Body of pancreas (tissue), 4 donors: Measurements from ENCODE around the gene TSPAN6. TPM values are rescaled to one million over a fixed set of nuclear protein-coding genes. Genes with fewer than 3 reads are reported as not detected.

Source experiments
- ATAC-seq: fragments of 150-250 bp; one replicate; pipeline ENCODE4 v1.9.1; 2016
- DNase-seq, 4 donors: peaks; one replicate each; pipeline ENCODE4 v3.0.0-alpha.2; 2019
- H3K27ac ChIP-seq, 4 donors: fragments of 200-600 bp; sonication (generic); 1 replicate in 3 of 4; 2 replicates in 1 of 4; pipeline versions ENCODE4 v1.5.1 to v1.6.1; 2016 to 2019; ENCODE audit warnings: mild to moderate bottlenecking in 1 of 4, mixed read lengths in 1 of 4, moderate library complexity in 1 of 4
- H3K27me3 ChIP-seq, 2 donors: fragments of 200-600 bp; sonication (generic); one replicate each; pipeline ENCODE4 v1.6.0; 2016; ENCODE audit warnings: mild to moderate bottlenecking in 1 of 2
- H3K36me3 ChIP-seq, 2 donors: fragments of 200-600 bp; sonication (generic); replicated peaks in 1 of 2; 2 replicates each; pipeline ENCODE4 v1.5.1; 2016; ENCODE audit warnings: low read depth in 2 of 2; ENCODE audit not compliant: insufficient read depth in 1 of 2
- H3K4me1 ChIP-seq: fragments of 200-600 bp; sonication (generic); one replicate; pipeline ENCODE4 v1.6.0; 2016
- H3K4me3 ChIP-seq, 2 donors: fragments of 200-600 bp; sonication (generic); 1 replicate in 1 of 2; 2 replicates in 1 of 2; pipeline ENCODE4 v1.5.1; 2016 to 2019
- H3K9me3 ChIP-seq, 3 donors: fragments of 200-600 bp; sonication (generic); 1 replicate in 2 of 3; 2 replicates in 1 of 3; pipeline ENCODE4 v1.5.1; 2016
- CTCF ChIP-seq, 7 experiments: fragments of 450-650 bp in 4 of 7; fragments of 200-600 bp in 3 of 7; sonication (generic) in 3 of 7; IDR thresholded peaks; one replicate each; pipeline ENCODE4 v1.5.1; 2016 to 2019; ENCODE audit warnings: antibody characterized with exemption in 7 of 7
- POLR2A ChIP-seq, 3 donors: fragments of 450-650 bp; IDR thresholded peaks; one replicate each; pipeline ENCODE4 v1.6.1; 2016; ENCODE audit warnings: antibody characterized with exemption in 3 of 3, mild to moderate bottlenecking in 2 of 3
- WGBS, 2 donors: methylation state at CpG; one replicate each; pipeline ENCODE4 v1.1.5; 2017; 5-methylcytosine and 5-hydroxymethylcytosine counted together
- intact Hi-C: fragments of 100-400 bp; cut with DNase I; formaldehyde crosslinking; loops from one replicate; pipeline ENCODE4 v1.15.1; 2023
- total RNA-seq, 2 donors: library from RNA; depleted of rRNA; stranded (reverse); fragments of >200 nt; gene quantifications; one replicate each; pipeline ENCODE4 v1.1.0, GENCODE V29; 2016

TSPAN6 gene
- total RNA-seq, 2 donors from 2014 or later = 8.2 to 19.2 TPM

DNA sequence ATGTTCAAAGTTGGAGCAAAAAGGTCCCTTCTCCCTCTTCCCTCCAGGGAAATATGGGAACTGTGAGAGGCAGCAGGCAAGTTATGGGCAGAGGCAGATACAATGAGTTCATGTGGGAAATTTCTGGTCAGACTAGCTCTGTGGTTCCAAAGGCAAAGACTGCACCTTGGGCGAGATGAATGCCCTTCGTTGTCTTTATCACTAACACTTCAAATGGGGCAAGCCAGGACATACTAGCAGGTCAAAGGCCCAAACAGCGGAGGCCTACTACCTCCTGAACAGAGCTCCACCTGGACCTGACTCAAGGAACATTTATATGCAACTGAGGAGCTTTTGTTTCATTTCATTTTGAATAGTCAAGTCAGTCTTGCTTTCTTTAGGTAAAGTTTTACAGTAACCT, 36.4 kb upstream of the TSPAN6 start:
- no peak overlapping the region for H3K4me3 ChIP-seq
- ATAC-seq = no peak
- no peaks in the 10 kb centered on the region for H3K36me3 ChIP-seq
- no peak for TF ChIP-seq POLR2A (IDR thresholded peaks at IDR 0.05)
- no peak for TF ChIP-seq CTCF (IDR thresholded peaks at IDR 0.05)
- intact Hi-C loops = no loop called here
- no peaks in the 10 kb centered on the region for H3K4me1 ChIP-seq
- no peak overlapping the region for H3K27ac ChIP-seq
- H3K27me3 ChIP-seq = no peaks in the 10 kb centered on the region
- DNase-seq = no peak
- H3K9me3 ChIP-seq = no peaks in the 10 kb centered on the region
- WGBS, 2 donors = 53 to 83% methylated on average over 2 to 3 of the region's 3 CpGs

GRCh38 chrX:100663642-100664041, 27.0 kb upstream of the TSPAN6 start:
- Histone ChIP-seq H3K4me1 (no peaks in the 10 kb centered on the region), H3K27ac (no peak overlapping the region), H3K27me3 (no peaks in the 10 kb centered on the region), H3K9me3 (no peaks in the 10 kb centered on the region), H3K4me3 (no peak overlapping the region), H3K36me3 (no peaks in the 10 kb centered on the region)
- no peak for ATAC-seq
- no peak for DNase-seq
- 50 to 55% methylated on average over 1 to 2 of the region's 2 CpGs for WGBS, 2 donors
- TF ChIP-seq CTCF (IDR thresholded peaks at IDR 0.05) = no peak
- no peak for TF ChIP-seq POLR2A (IDR thresholded peaks at IDR 0.05)
- intact Hi-C loops = no loop called here

DNA sequence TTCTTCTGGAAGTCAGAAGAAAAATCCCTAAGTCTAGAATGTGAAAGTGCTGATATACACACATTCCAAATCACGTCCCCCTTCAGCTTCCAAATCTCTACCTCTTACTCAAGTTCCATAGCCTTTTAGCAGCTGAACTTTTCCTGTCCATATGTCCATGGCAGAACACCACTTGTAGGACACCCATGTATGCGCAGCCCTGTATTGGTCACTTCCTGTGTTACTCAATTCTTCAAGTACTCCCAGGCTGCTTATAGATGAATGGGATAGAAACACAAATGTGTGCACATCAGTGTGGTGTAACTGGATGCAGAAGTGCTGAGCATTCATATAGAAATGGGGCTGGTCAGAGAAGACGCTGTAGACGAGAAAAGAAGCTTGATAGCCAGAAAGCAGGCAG, 26.2 kb upstream of the TSPAN6 start:
- Histone ChIP-seq H3K4me3 (no peak overlapping the region), H3K36me3 (no peaks in the 10 kb centered on the region), H3K4me1 (no peaks in the 10 kb centered on the region), H3K27me3 (no peaks in the 10 kb centered on the region), H3K27ac (no peak overlapping the region), H3K9me3 (no peaks in the 10 kb centered on the region)
- ATAC-seq (no peak), DNase-seq (no peak)
- no peak for TF ChIP-seq CTCF (IDR thresholded peaks at IDR 0.05)
- no peak for TF ChIP-seq POLR2A (IDR thresholded peaks at IDR 0.05)
- WGBS, 2 donors = 84 to 92% methylated on average over 4 of the region's 4 CpGs
- intact Hi-C loops = no loop called here

DNA sequence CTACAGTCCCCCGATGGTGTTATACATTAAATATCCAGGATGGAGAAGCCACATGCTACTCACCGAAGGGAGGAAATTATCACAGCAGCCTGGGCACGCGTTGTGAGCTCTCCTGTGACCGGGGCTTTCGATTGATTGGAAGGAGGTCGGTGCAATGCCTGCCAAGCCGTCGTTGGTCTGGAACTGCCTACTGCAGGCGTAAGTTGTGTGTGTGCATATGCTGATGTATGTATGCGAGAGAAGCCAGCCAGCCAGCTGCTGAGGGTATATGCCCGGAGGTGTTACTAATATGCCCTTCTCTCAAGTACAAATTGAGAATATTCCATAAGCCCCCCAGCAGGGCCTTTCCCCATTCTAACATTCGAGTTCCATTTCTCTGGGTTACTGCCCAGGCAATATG, 25.6 kb upstream of the TSPAN6 start:
- WGBS, 2 donors = 84 to 88% methylated on average over 2 to 9 of the region's 13 CpGs
- no peak for ATAC-seq
- intact Hi-C loops = no loop called here

More for the DNA sequence above, 25.6 kb upstream of the TSPAN6 start:
- Histone ChIP-seq H3K36me3 (no peaks in the 10 kb centered on the region), H3K27ac (no peak overlapping the region), H3K27me3 (no peaks in the 10 kb centered on the region), H3K9me3 (no peaks in the 10 kb centered on the region), H3K4me1 (no peaks in the 10 kb centered on the region), H3K4me3 (no peak overlapping the region)
- TF ChIP-seq CTCF (IDR thresholded peaks at IDR 0.05) = no peak
- no peak for TF ChIP-seq POLR2A (IDR thresholded peaks at IDR 0.05)
- DNase-seq = no peak
